ENCODE data around the gene PLCZ1. TPM values are rescaled to one million over a fixed set of nuclear protein-coding genes. Genes with fewer than 3 reads are reported as not detected.

Gene PLCZ1
- total RNA-seq, 2 donors from 2014 or later, result not detected

- Histone ChIP-seq H3K27me3 (replicated peaks; ENCODE audit: insufficient read depth) (no peaks in the 10 kb centered on the region), H3K9me3 (no peaks in the 10 kb centered on the region), H3K27ac (no peak overlapping the region), H3K36me3 (no peaks in the 10 kb centered on the region), H3K4me1 (ENCODE audit: control insufficient read depth in 1 of 2, low read depth in 2 of 2) (no peaks in the 10 kb centered on the region), H3K4me3 (no peak overlapping the region)
- DNase-seq (ENCODE audit: low spot score) (no peak), ATAC-seq (ENCODE audit: insufficient number of reproducible peaks, low FRiP score, low read depth) (no peak)
- no peak for TF ChIP-seq CTCF (IDR thresholded peaks at IDR 0.05)
Observed at GRCh38 chr12:18753481-18754123, 15.8 kb upstream of the PLCZ1 start.

- no peaks in the 10 kb centered on the region for H3K9me3 ChIP-seq
- no peak overlapping the region for H3K4me3 ChIP-seq
- ATAC-seq (ENCODE audit: insufficient number of reproducible peaks, low FRiP score, low read depth), result no peak
- no peaks in the 10 kb centered on the region for H3K27me3 ChIP-seq (replicated peaks; ENCODE audit: insufficient read depth)
- DNase-seq (ENCODE audit: low spot score), result no peak
- peaks cover 0 to 4% of the 10 kb centered on the region in 2 donors for H3K4me1 ChIP-seq (ENCODE audit: control insufficient read depth in 1 of 2, low read depth in 2 of 2)
- no peak for TF ChIP-seq CTCF (IDR thresholded peaks at IDR 0.05)
- H3K27ac ChIP-seq, result no peak overlapping the region
- no peaks in the 10 kb centered on the region for H3K36me3 ChIP-seq
Observed at GRCh38 chr12:18752947-18753346, 15.1 kb upstream of the PLCZ1 start.

GRCh38 chr12:18752280-18752920, 14.6 kb upstream of the PLCZ1 start:
- H3K27me3 ChIP-seq (replicated peaks; ENCODE audit: insufficient read depth), result no peaks in the 10 kb centered on the region
- peaks cover 0 to 9% of the 10 kb centered on the region in 2 donors for H3K4me1 ChIP-seq (ENCODE audit: control insufficient read depth in 1 of 2, low read depth in 2 of 2)
- no peaks in the 10 kb centered on the region for H3K36me3 ChIP-seq
- H3K27ac ChIP-seq, result no peak overlapping the region
- ATAC-seq (ENCODE audit: insufficient number of reproducible peaks, low FRiP score, low read depth) (no peak), DNase-seq (ENCODE audit: low spot score) (no peak)
- no peak for TF ChIP-seq CTCF (IDR thresholded peaks at IDR 0.05)
- no peak overlapping the region for H3K4me3 ChIP-seq
- no peaks in the 10 kb centered on the region for H3K9me3 ChIP-seq

- no peak for TF ChIP-seq CTCF (IDR thresholded peaks at IDR 0.05)
- Histone ChIP-seq H3K4me1 (ENCODE audit: control insufficient read depth in 1 of 2, low read depth in 2 of 2) (peaks cover 0 to 11% of the 10 kb centered on the region in 2 donors), H3K36me3 (no peaks in the 10 kb centered on the region), H3K27me3 (replicated peaks; ENCODE audit: insufficient read depth) (no peaks in the 10 kb centered on the region), H3K9me3 (no peaks in the 10 kb centered on the region), H3K4me3 (no peak overlapping the region), H3K27ac (no peak overlapping the region)
- ATAC-seq (ENCODE audit: insufficient number of reproducible peaks, low FRiP score, low read depth) (no peak), DNase-seq (ENCODE audit: low spot score) (no peak)
Observed at GRCh38 chr12:18751866-18752265, 14.1 kb upstream of the PLCZ1 start.

- DNase-seq (ENCODE audit: low spot score) (no peak), ATAC-seq (ENCODE audit: insufficient number of reproducible peaks, low FRiP score, low read depth) (no peak)
- Histone ChIP-seq H3K9me3 (no peaks in the 10 kb centered on the region), H3K4me1 (ENCODE audit: control insufficient read depth in 1 of 2, low read depth in 2 of 2) (peaks cover 0 to 11% of the 10 kb centered on the region in 2 donors), H3K4me3 (no peak overlapping the region), H3K36me3 (no peaks in the 10 kb centered on the region), H3K27ac (no peak overlapping the region), H3K27me3 (replicated peaks; ENCODE audit: insufficient read depth) (no peaks in the 10 kb centered on the region)
- no peak for TF ChIP-seq CTCF (IDR thresholded peaks at IDR 0.05)
Observed at GRCh38 chr12:18750085-18750484, 12.3 kb upstream of the PLCZ1 start.

Measured in thoracic aorta (tissue), 2 donors.